ENCODE measurements around the gene TMEM256.

GRCh38 chr17:7398612-7399011 is 5.3 kb downstream of the TMEM256 start:
- TF ChIP-seq CTCF (IDR thresholded peaks at IDR 0.05; ENCODE audit: insufficient read depth, low read length, poor library complexity, severe bottlenecking) (no peak), EZH2phosphoT487 (conservative IDR thresholded peaks at IDR 0.05; ENCODE audit: low read length) (no peak)

Measured in SU-DHL-6 (cell line).